Loucy (cell line): ENCODE data around the gene SPRED2.

ENCODE experiments used
- CTCF ChIP-seq: fragments of 200-600 bp; sonication (generic); conservative IDR thresholded peaks from 2 replicates; pipeline ENCODE4 v1.5.1; 2014; ENCODE audit warnings: mild to moderate bottlenecking, antibody characterized with exemption, low read length
- EZH2phosphoT487 ChIP-seq: fragments of 200-600 bp; IDR thresholded peaks from 2 replicates; pipeline ENCODE4 v1.6.1; 2018; ENCODE audit warnings: antibody characterized with exemption, mild to moderate bottlenecking, moderate library complexity, borderline replicate concordance

- TF ChIP-seq CTCF (no peak), EZH2phosphoT487 (no peak)
Observed at GRCh38 chr2:65360441-65360840, 72.0 kb downstream of the SPRED2 start.
